Erythroblast (primary cell): ENCODE measurements around the gene SPATA6L.

Source experiments
- GATA1 ChIP-seq: IDR thresholded peaks from 2 replicates; pipeline ENCODE4 v1.6.1; 2011; ENCODE audit warnings: low read depth, mild to moderate bottlenecking, control low read depth, low read length, moderate library complexity
- POLR2A ChIP-seq: IDR thresholded peaks from 2 replicates; pipeline ENCODE4 v1.6.1; 2011; ENCODE audit warnings: mild to moderate bottlenecking, low read length

DNA sequence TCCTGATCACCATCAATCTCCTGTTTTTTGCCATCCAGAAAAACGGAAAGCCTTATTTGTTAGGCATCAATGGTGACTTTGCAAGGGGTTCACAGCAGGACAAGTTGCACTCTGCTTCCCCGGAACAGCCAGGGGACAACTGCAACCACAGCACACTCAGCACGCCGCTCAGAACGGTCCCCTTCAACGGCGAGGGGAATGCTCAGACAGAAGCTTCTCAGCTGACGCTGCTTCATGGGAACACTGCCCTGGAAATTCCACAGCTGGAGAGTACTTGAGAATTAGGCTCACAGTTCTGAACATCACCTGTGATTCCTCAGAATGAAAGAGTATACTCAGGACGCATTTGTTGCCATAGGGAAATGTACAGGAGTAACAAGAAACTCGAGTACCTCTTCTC, 44.3 kb downstream of the SPATA6L start:
- TF ChIP-seq POLR2A (no peak), GATA1 (no peak)
